Liver (tissue), 3 donors: ENCODE data around the gene GHR.
A peak's percentile ranks its signal among the peaks of the same experiment; 100 is the strongest.

Experiments used
- ATF3 ChIP-seq: IDR thresholded peaks from 2 replicates; pipeline ENCODE4 v1.6.1; 2016; ENCODE audit warnings: antibody characterized with exemption
- EGR1 ChIP-seq, 2 donors: IDR thresholded peaks; 2 replicates each; pipeline ENCODE4 v1.6.1; 2016 to 2018; ENCODE audit warnings: antibody characterized with exemption in 2 of 2, low read depth in 2 of 2
- FOXA1 ChIP-seq: IDR thresholded peaks from 2 replicates; pipeline ENCODE4 v1.6.1; 2016; ENCODE audit warnings: antibody characterized with exemption
- HNF4A ChIP-seq, 2 donors: conservative IDR thresholded peaks; 2 replicates each; pipeline ENCODE4 v1.6.1; 2016; ENCODE audit warnings: antibody characterized with exemption in 2 of 2, mild to moderate bottlenecking in 2 of 2
- TAF1 ChIP-seq: conservative IDR thresholded peaks from 2 replicates; pipeline ENCODE4 v1.6.1; 2016; ENCODE audit warnings: antibody characterized with exemption, mild to moderate bottlenecking
- YY1 ChIP-seq: IDR thresholded peaks from 2 replicates; pipeline ENCODE4 v1.6.1; 2016; ENCODE audit warnings: antibody characterized with exemption, mild to moderate bottlenecking
- TF ChIP-seq, protein P1 (sequence below): fragments of 150-350 bp; IDR thresholded peaks from 2 replicates; pipeline ENCODE4 v1.5.1; 2017; ENCODE audit warnings: improper control_type of control experiment, low read depth, low read length; ENCODE audit not compliant: missing input control
- TF ChIP-seq, protein P2 (sequence below): IDR thresholded peaks from 2 replicates; pipeline ENCODE4 v1.6.1; 2016; ENCODE audit warnings: antibody characterized with exemption
- donor health status: healthy.
- donor health status: healthy.

GRCh38 chr5:42569953-42570548 is 146.8 kb downstream of the GHR start:
- TF ChIP-seq HNF4A (conservative IDR thresholded peaks at IDR 0.05) = peak; percentile 76 to 87
- TF ChIP-seq, protein P1, sequence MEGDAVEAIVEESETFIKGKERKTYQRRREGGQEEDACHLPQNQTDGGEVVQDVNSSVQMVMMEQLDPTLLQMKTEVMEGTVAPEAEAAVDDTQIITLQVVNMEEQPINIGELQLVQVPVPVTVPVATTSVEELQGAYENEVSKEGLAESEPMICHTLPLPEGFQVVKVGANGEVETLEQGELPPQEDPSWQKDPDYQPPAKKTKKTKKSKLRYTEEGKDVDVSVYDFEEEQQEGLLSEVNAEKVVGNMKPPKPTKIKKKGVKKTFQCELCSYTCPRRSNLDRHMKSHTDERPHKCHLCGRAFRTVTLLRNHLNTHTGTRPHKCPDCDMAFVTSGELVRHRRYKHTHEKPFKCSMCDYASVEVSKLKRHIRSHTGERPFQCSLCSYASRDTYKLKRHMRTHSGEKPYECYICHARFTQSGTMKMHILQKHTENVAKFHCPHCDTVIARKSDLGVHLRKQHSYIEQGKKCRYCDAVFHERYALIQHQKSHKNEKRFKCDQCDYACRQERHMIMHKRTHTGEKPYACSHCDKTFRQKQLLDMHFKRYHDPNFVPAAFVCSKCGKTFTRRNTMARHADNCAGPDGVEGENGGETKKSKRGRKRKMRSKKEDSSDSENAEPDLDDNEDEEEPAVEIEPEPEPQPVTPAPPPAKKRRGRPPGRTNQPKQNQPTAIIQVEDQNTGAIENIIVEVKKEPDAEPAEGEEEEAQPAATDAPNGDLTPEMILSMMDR = no peak
- TF ChIP-seq, protein P2, sequence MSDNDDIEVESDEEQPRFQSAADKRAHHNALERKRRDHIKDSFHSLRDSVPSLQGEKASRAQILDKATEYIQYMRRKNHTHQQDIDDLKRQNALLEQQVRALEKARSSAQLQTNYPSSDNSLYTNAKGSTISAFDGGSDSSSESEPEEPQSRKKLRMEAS = peak; percentile 46
- TF ChIP-seq ATF3 = no peak
- TF ChIP-seq EGR1 (IDR thresholded peaks at IDR 0.05; ENCODE audit: low read depth in 2 of 2) = peak in 1 of 2 donors; percentile 14
- TF ChIP-seq YY1 = peak; percentile 92
- peak; percentile 68 for TF ChIP-seq FOXA1
- no peak for TF ChIP-seq TAF1
